HEK293 (cell line): ENCODE measurements around the gene ERMARD.

Source experiments
- CTCF ChIA-PET: fragments of 350-600 bp; formaldehyde crosslinking; extraction: SDS; loops from one replicate; lab custom pipeline; 2021; ENCODE audit warnings: antibody characterized with exemption; lab: Yijun Ruan, JAX
- POLR2A ChIA-PET: fragments of 300-600 bp; formaldehyde crosslinking; extraction: SDS; loops from one replicate; lab custom pipeline; 2020; ENCODE audit warnings: antibody characterized with exemption, inconsistent platforms; lab: Yijun Ruan, JAX
- H3K27ac ChIP-seq: fragments of 200-500 bp; sonication (Bioruptor generic); 2 replicates; pipeline ENCODE4 v1.5.1; 2014; ENCODE audit warnings: low read depth, low read length, control low read depth, inconsistent platforms; ENCODE audit errors: extremely low read depth
- H3K36me3 ChIP-seq, 2 experiments: fragments of 200-500 bp in 1 of 2; sonication (Bioruptor generic) in 1 of 2; 1 replicate in 1 of 2; 2 replicates in 1 of 2; pipeline ENCODE4 v1.5.1; 2014 to 2017; ENCODE audit warnings: inconsistent platforms in 2 of 2, low read length in 2 of 2; ENCODE audit not compliant: control insufficient read depth in 2 of 2, insufficient read depth in 1 of 2
- H3K4me1 ChIP-seq: fragments of 200-500 bp; sonication (Bioruptor generic); 2 replicates; pipeline ENCODE4 v1.5.1; 2014; ENCODE audit warnings: mild to moderate bottlenecking, low read length, inconsistent platforms; ENCODE audit not compliant: control insufficient read depth, insufficient read depth
- H3K4me3 ChIP-seq: 2 replicates; pipeline ENCODE4 v1.5.1; 2011; ENCODE audit warnings: low read depth, mild to moderate bottlenecking, control low read depth, low read length, moderate library complexity
- H3K9me3 ChIP-seq: fragments of 200-500 bp; sonication (Bioruptor generic); 2 replicates; pipeline ENCODE4 v1.5.1; 2014; ENCODE audit warnings: low read depth, low read length, inconsistent platforms; ENCODE audit not compliant: control insufficient read depth, insufficient read depth
- GFI1B ChIP-seq: fragments of 450-650 bp; formaldehyde crosslinking; IDR thresholded peaks from 2 replicates; pipeline ENCODE4 v1.5.1; 2016; ENCODE audit warnings: missing biosample characterization, missing genetic modification characterization
- GLI2 ChIP-seq: fragments of 450-650 bp; formaldehyde crosslinking; IDR thresholded peaks from 2 replicates; pipeline ENCODE4; 2017; ENCODE audit warnings: missing biosample characterization, missing genetic modification characterization, low read depth, borderline replicate concordance
- HOXA7 ChIP-seq: sonication (generic); formaldehyde crosslinking; IDR thresholded peaks from 2 replicates; pipeline ENCODE4 v1.8.1; 2022; ENCODE audit warnings: missing genetic modification reagents, borderline replicate concordance
- IKZF3 ChIP-seq: fragments of 450-650 bp; IDR thresholded peaks from 2 replicates; pipeline ENCODE4 v1.5.0; 2018; ENCODE audit warnings: missing biosample characterization, mild to moderate bottlenecking, missing genetic modification characterization, moderate library complexity
- KLF16 ChIP-seq: fragments of 450-650 bp; formaldehyde crosslinking; IDR thresholded peaks from 2 replicates; pipeline ENCODE4 v1.5.1; 2017; ENCODE audit warnings: missing biosample characterization, missing genetic modification characterization
- KLF9 ChIP-seq: fragments of 450-650 bp; formaldehyde crosslinking; IDR thresholded peaks from 2 replicates; pipeline ENCODE4 v1.5.1; 2016; ENCODE audit warnings: missing biosample characterization, missing genetic modification characterization, low read depth
- PRDM1 ChIP-seq: fragments of 450-650 bp; formaldehyde crosslinking; IDR thresholded peaks from 2 replicates; pipeline ENCODE4; 2016; ENCODE audit warnings: missing biosample characterization, missing genetic modification characterization
- PRDM10 ChIP-seq: fragments of 450-650 bp; formaldehyde crosslinking; IDR thresholded peaks from 2 replicates; pipeline ENCODE4 v1.5.1; 2016; ENCODE audit warnings: missing biosample characterization, missing genetic modification characterization
- SCRT1 ChIP-seq: fragments of 450-650 bp; formaldehyde crosslinking; IDR thresholded peaks from 2 replicates; pipeline ENCODE4 v1.5.1; 2016; ENCODE audit warnings: missing biosample characterization, missing genetic modification characterization, borderline replicate concordance
- SP7 ChIP-seq: fragments of 450-650 bp; formaldehyde crosslinking; IDR thresholded peaks from 2 replicates; pipeline ENCODE4 v1.5.1; 2016; ENCODE audit warnings: missing biosample characterization, missing genetic modification characterization
- YY2 ChIP-seq: fragments of 450-650 bp; formaldehyde crosslinking; IDR thresholded peaks from 2 replicates; pipeline ENCODE4 v1.5.1; 2016; ENCODE audit warnings: missing biosample characterization, missing genetic modification characterization
- ZBTB48 ChIP-seq: fragments of 450-650 bp; formaldehyde crosslinking; IDR thresholded peaks from 2 replicates; pipeline ENCODE4 v1.5.1; 2016; ENCODE audit warnings: missing biosample characterization, missing genetic modification characterization
- ZBTB6 ChIP-seq: fragments of 450-650 bp; formaldehyde crosslinking; IDR thresholded peaks from 2 replicates; pipeline ENCODE4 v1.5.1; 2017; ENCODE audit warnings: missing biosample characterization, missing genetic modification characterization
- ZFP69B ChIP-seq: fragments of 450-650 bp; formaldehyde crosslinking; IDR thresholded peaks from 2 replicates; pipeline ENCODE4 v1.5.1; 2016; ENCODE audit warnings: missing biosample characterization, missing genetic modification characterization
- ZNF10 ChIP-seq: fragments of 450-650 bp; formaldehyde crosslinking; IDR thresholded peaks from 2 replicates; pipeline ENCODE4 v1.5.1; 2017; ENCODE audit warnings: missing biosample characterization, missing genetic modification characterization
- ZNF114 ChIP-seq: fragments of 450-650 bp; formaldehyde crosslinking; IDR thresholded peaks from 2 replicates; pipeline ENCODE4 v1.5.0; 2017; ENCODE audit warnings: missing biosample characterization, missing genetic modification characterization
- ZNF133 ChIP-seq: fragments of 450-650 bp; formaldehyde crosslinking; IDR thresholded peaks from 2 replicates; pipeline ENCODE4 v1.5.1; 2016; ENCODE audit warnings: missing biosample characterization, missing genetic modification characterization
- ZNF223 ChIP-seq: fragments of 450-650 bp; formaldehyde crosslinking; IDR thresholded peaks from 2 replicates; pipeline ENCODE4 v1.5.1; 2016; ENCODE audit warnings: missing biosample characterization, missing genetic modification characterization
- ZNF366 ChIP-seq: fragments of 450-650 bp; formaldehyde crosslinking; conservative IDR thresholded peaks from 2 replicates; pipeline ENCODE4 v1.5.1; 2016; ENCODE audit warnings: missing biosample characterization, missing genetic modification characterization
- ZNF426 ChIP-seq: fragments of 450-650 bp; formaldehyde crosslinking; IDR thresholded peaks from 2 replicates; pipeline ENCODE4 v1.5.1; 2017; ENCODE audit warnings: missing biosample characterization, missing genetic modification characterization, mild to moderate bottlenecking, inconsistent platforms, moderate library complexity
- ZNF510 ChIP-seq: fragments of 450-650 bp; formaldehyde crosslinking; IDR thresholded peaks from 2 replicates; pipeline ENCODE4 v1.5.1; 2018; ENCODE audit warnings: mild to moderate bottlenecking, missing genetic modification characterization, missing biosample characterization; ENCODE audit not compliant: insufficient replicate concordance
- ZNF521 ChIP-seq: fragments of 450-650 bp; formaldehyde crosslinking; IDR thresholded peaks from 2 replicates; pipeline ENCODE4 v1.5.1; 2017; ENCODE audit warnings: missing biosample characterization, mild to moderate bottlenecking, missing genetic modification characterization
- ZNF639 ChIP-seq: fragments of 450-650 bp; formaldehyde crosslinking; IDR thresholded peaks from 2 replicates; pipeline ENCODE4 v1.5.1; 2016; ENCODE audit warnings: missing biosample characterization, missing genetic modification characterization
- ZNF792 ChIP-seq: fragments of 450-650 bp; formaldehyde crosslinking; IDR thresholded peaks from 2 replicates; pipeline ENCODE4 v1.5.1; 2016; ENCODE audit warnings: missing biosample characterization, missing genetic modification characterization
- ZNF837 ChIP-seq: fragments of 450-650 bp; formaldehyde crosslinking; IDR thresholded peaks from 2 replicates; pipeline ENCODE4 v1.5.1; 2016; ENCODE audit warnings: missing biosample characterization, missing genetic modification characterization
- TF ChIP-seq, protein P1 (sequence below): fragments of 450-650 bp; formaldehyde crosslinking; IDR thresholded peaks from 2 replicates; pipeline ENCODE4 v1.5.1; 2016; ENCODE audit warnings: missing biosample characterization, missing genetic modification characterization
- TF ChIP-seq, protein P2 (sequence below): fragments of 450-650 bp; formaldehyde crosslinking; IDR thresholded peaks from 2 replicates; pipeline ENCODE4 v1.5.1; 2016; ENCODE audit warnings: missing biosample characterization, missing genetic modification characterization, borderline replicate concordance

Gene ERMARD

GRCh38 chr6:169800668-169801395, 49.4 kb downstream of the ERMARD start:
- Histone ChIP-seq H3K4me3 (no peak overlapping the region), H3K27ac (peak overlapping the region; percentile 59; the same call in 1 of the 2 replicates), H3K4me1 (peaks cover 19% of the 10 kb centered on the region), H3K9me3 (no peaks in the 10 kb centered on the region), H3K36me3 (no peaks in the 10 kb centered on the region)
- ChIA-PET CTCF (interaction anchor here (0.6 to 3.5 kb wide), 4 partner anchors 11 to 717 kb away, joined by 3 to 25 read pairs (median 4); no protein-coding TSS in a partner anchor), POLR2A (interaction anchor here (0.8 to 1.7 kb wide), 4 partner anchors 9 to 99 kb away, joined by 3 to 7 read pairs (median 4); partner anchors contain the start of genes C6orf120, DYNLT2, ERMARD and WDR27)
- TF ChIP-seq KLF16 (tag by site-specific recombination) (no peak), ZNF426 (tag by site-specific recombination) (no peak), GFI1B (no peak), ZNF10 (no peak), ZNF521 (no peak), SCRT1 (tag by site-specific recombination) (0 out of 2 replicates have a peak, but pooled peaks have one; percentile 39), ZNF792 (tag by site-specific recombination) (no peak), ZNF510 (tag by site-specific recombination) (no peak), PRDM10 (tag by site-specific recombination) (0 out of 2 replicates have a peak, but pooled peaks have one; percentile 32), ZNF639 (tag by site-specific recombination) (no peak), ZNF366 (tag by site-specific recombination) (peak; percentile 77), SP7 (tag by site-specific recombination) (peak; percentile 94), ZFP69B (no peak), IKZF3 (tag by site-specific recombination) (no peak), ZNF114 (no peak), ZBTB48 (tag by site-specific recombination) (no peak), ZNF133 (tag by site-specific recombination) (no peak), HOXA7 (CRISPR knock-in tag) (no peak), YY2 (tag by site-specific recombination) (no peak), ZNF223 (tag by site-specific recombination) (no peak), ZNF837 (tag by site-specific recombination) (no peak), ZBTB6 (tag by site-specific recombination) (no peak), KLF9 (tag by site-specific recombination) (no peak), PRDM1 (tag by site-specific recombination) (peak; percentile 55), GLI2 (tag by site-specific recombination) (no peak)
- TF ChIP-seq, protein P1, sequence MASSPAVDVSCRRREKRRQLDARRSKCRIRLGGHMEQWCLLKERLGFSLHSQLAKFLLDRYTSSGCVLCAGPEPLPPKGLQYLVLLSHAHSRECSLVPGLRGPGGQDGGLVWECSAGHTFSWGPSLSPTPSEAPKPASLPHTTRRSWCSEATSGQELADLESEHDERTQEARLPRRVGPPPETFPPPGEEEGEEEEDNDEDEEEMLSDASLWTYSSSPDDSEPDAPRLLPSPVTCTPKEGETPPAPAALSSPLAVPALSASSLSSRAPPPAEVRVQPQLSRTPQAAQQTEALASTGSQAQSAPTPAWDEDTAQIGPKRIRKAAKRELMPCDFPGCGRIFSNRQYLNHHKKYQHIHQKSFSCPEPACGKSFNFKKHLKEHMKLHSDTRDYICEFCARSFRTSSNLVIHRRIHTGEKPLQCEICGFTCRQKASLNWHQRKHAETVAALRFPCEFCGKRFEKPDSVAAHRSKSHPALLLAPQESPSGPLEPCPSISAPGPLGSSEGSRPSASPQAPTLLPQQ (tag by site-specific recombination), result peak; percentile 32; the same call in 1 of the 2 replicates
- TF ChIP-seq, protein P2, sequence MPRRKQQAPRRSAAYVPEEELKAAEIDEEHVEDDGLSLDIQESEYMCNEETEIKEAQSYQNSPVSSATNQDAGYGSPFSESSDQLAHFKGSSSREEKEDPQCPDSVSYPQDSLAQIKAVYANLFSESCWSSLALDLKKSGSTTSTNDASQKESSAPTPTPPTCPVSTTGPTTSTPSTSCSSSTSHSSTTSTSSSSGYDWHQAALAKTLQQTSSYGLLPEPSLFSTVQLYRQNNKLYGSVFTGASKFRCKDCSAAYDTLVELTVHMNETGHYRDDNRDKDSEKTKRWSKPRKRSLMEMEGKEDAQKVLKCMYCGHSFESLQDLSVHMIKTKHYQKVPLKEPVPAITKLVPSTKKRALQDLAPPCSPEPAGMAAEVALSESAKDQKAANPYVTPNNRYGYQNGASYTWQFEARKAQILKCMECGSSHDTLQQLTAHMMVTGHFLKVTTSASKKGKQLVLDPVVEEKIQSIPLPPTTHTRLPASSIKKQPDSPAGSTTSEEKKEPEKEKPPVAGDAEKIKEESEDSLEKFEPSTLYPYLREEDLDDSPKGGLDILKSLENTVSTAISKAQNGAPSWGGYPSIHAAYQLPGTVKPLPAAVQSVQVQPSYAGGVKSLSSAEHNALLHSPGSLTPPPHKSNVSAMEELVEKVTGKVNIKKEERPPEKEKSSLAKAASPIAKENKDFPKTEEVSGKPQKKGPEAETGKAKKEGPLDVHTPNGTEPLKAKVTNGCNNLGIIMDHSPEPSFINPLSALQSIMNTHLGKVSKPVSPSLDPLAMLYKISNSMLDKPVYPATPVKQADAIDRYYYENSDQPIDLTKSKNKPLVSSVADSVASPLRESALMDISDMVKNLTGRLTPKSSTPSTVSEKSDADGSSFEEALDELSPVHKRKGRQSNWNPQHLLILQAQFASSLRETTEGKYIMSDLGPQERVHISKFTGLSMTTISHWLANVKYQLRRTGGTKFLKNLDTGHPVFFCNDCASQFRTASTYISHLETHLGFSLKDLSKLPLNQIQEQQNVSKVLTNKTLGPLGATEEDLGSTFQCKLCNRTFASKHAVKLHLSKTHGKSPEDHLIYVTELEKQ (tag by site-specific recombination), result no peak
